HEK293 (cell line): Measurements from ENCODE around the gene THSD4.

Experiments
- CTCF ChIA-PET: fragments of 350-600 bp; formaldehyde crosslinking; extraction: SDS; loops from one replicate; lab custom pipeline; 2021; ENCODE audit warnings: antibody characterized with exemption; lab: Yijun Ruan, JAX
- POLR2A ChIA-PET: fragments of 300-600 bp; formaldehyde crosslinking; extraction: SDS; loops from one replicate; lab custom pipeline; 2020; ENCODE audit warnings: antibody characterized with exemption, inconsistent platforms; lab: Yijun Ruan, JAX
- H3K27ac ChIP-seq: fragments of 200-500 bp; sonication (Bioruptor generic); 2 replicates; pipeline ENCODE4 v1.5.1; 2014; ENCODE audit warnings: low read depth, low read length, control low read depth, inconsistent platforms; ENCODE audit errors: extremely low read depth
- H3K36me3 ChIP-seq, 2 experiments: fragments of 200-500 bp in 1 of 2; sonication (Bioruptor generic) in 1 of 2; 1 replicate in 1 of 2; 2 replicates in 1 of 2; pipeline ENCODE4 v1.5.1; 2014 to 2017; ENCODE audit warnings: inconsistent platforms in 2 of 2, low read length in 2 of 2; ENCODE audit not compliant: control insufficient read depth in 2 of 2, insufficient read depth in 1 of 2
- H3K4me1 ChIP-seq: fragments of 200-500 bp; sonication (Bioruptor generic); 2 replicates; pipeline ENCODE4 v1.5.1; 2014; ENCODE audit warnings: mild to moderate bottlenecking, low read length, inconsistent platforms; ENCODE audit not compliant: control insufficient read depth, insufficient read depth
- H3K4me3 ChIP-seq: 2 replicates; pipeline ENCODE4 v1.5.1; 2011; ENCODE audit warnings: low read depth, mild to moderate bottlenecking, control low read depth, low read length, moderate library complexity
- H3K9me3 ChIP-seq: fragments of 200-500 bp; sonication (Bioruptor generic); 2 replicates; pipeline ENCODE4 v1.5.1; 2014; ENCODE audit warnings: low read depth, low read length, inconsistent platforms; ENCODE audit not compliant: control insufficient read depth, insufficient read depth
- HOXA7 ChIP-seq: sonication (generic); formaldehyde crosslinking; IDR thresholded peaks from 2 replicates; pipeline ENCODE4 v1.8.1; 2022; ENCODE audit warnings: missing genetic modification reagents, borderline replicate concordance
- KLF8 ChIP-seq: fragments of 450-650 bp; formaldehyde crosslinking; IDR thresholded peaks from 2 replicates; pipeline ENCODE4 v1.5.1; 2016; ENCODE audit warnings: missing biosample characterization, missing genetic modification characterization
- PATZ1 ChIP-seq: fragments of 450-650 bp; formaldehyde crosslinking; IDR thresholded peaks from 2 replicates; pipeline ENCODE4 v1.5.1; 2016; ENCODE audit warnings: missing biosample characterization, missing genetic modification characterization
- PRDM2 ChIP-seq: fragments of 450-650 bp; formaldehyde crosslinking; IDR thresholded peaks from 2 replicates; pipeline ENCODE4 v1.5.1; 2016; ENCODE audit warnings: missing biosample characterization, missing genetic modification characterization, borderline replicate concordance
- ZBTB1 ChIP-seq: fragments of 450-650 bp; formaldehyde crosslinking; IDR thresholded peaks from 2 replicates; pipeline ENCODE4 v1.5.1; 2016; ENCODE audit warnings: missing biosample characterization, missing genetic modification characterization
- ZBTB11 ChIP-seq: fragments of 450-650 bp; formaldehyde crosslinking; conservative IDR thresholded peaks from 2 replicates; pipeline ENCODE4 v1.5.1; 2016; ENCODE audit warnings: low read depth, missing biosample characterization, missing genetic modification characterization
- ZFP3 ChIP-seq: fragments of 450-650 bp; formaldehyde crosslinking; IDR thresholded peaks from 2 replicates; pipeline ENCODE4 v1.5.1; 2016; ENCODE audit warnings: low read depth, missing biosample characterization, missing genetic modification characterization
- ZFP69B ChIP-seq: fragments of 450-650 bp; formaldehyde crosslinking; IDR thresholded peaks from 2 replicates; pipeline ENCODE4 v1.5.1; 2016; ENCODE audit warnings: missing biosample characterization, missing genetic modification characterization
- ZIC2 ChIP-seq: fragments of 450-650 bp; formaldehyde crosslinking; IDR thresholded peaks from 2 replicates; pipeline ENCODE4 v1.5.1; 2016; ENCODE audit warnings: missing biosample characterization, missing genetic modification characterization
- ZNF302 ChIP-seq: fragments of 450-650 bp; formaldehyde crosslinking; IDR thresholded peaks from 2 replicates; pipeline ENCODE4 v1.5.1; 2016; ENCODE audit warnings: missing biosample characterization, missing genetic modification characterization, low read depth
- ZNF362 ChIP-seq: fragments of 450-650 bp; formaldehyde crosslinking; IDR thresholded peaks from 2 replicates; pipeline ENCODE4 v1.5.1; 2016; ENCODE audit warnings: missing biosample characterization, missing genetic modification characterization
- ZNF394 ChIP-seq: fragments of 450-650 bp; formaldehyde crosslinking; IDR thresholded peaks from 2 replicates; pipeline ENCODE4 v1.5.1; 2016; ENCODE audit warnings: missing biosample characterization, missing genetic modification characterization, mild to moderate bottlenecking, moderate library complexity, borderline replicate concordance
- ZNF664 ChIP-seq: fragments of 450-650 bp; formaldehyde crosslinking; IDR thresholded peaks from 2 replicates; pipeline ENCODE4 v1.5.1; 2016; ENCODE audit warnings: missing biosample characterization, missing genetic modification characterization
- ZSCAN18 ChIP-seq: fragments of 450-650 bp; formaldehyde crosslinking; IDR thresholded peaks from 2 replicates; pipeline ENCODE4 v1.5.1; 2016; ENCODE audit warnings: missing biosample characterization, missing genetic modification characterization

The THSD4 gene

GRCh38 chr15:71290002-71290401 is 174.7 kb downstream of the THSD4 start:
- CTCF ChIA-PET = interaction anchor here (0.5 kb wide), 1 partner anchor 16 kb away, joined by 4 read pairs; no protein-coding TSS in a partner anchor
- TF ChIP-seq ZNF664 (tag by site-specific recombination) (no peak), ZNF362 (tag by site-specific recombination) (no peak), ZBTB11 (no peak), ZBTB1 (tag by site-specific recombination) (no peak), ZNF302 (tag by site-specific recombination) (no peak), PRDM2 (tag by site-specific recombination) (no peak), ZNF394 (tag by site-specific recombination) (no peak), ZIC2 (tag by site-specific recombination) (peak; percentile 84)
- no peak overlapping the region for H3K4me3 ChIP-seq
- H3K4me1 ChIP-seq = peaks cover 10% of the 10 kb centered on the region
- no peaks in the 10 kb centered on the region for H3K36me3 ChIP-seq
- POLR2A ChIA-PET = interaction anchor here (0.5 kb wide), 1 partner anchor 304 kb away, joined by 4 read pairs; no protein-coding TSS in a partner anchor
- H3K9me3 ChIP-seq = no peaks in the 10 kb centered on the region; the same call in 1 of the 2 replicates
- H3K27ac ChIP-seq = no peak overlapping the region

GRCh38 chr15:71290881-71291635 is 175.8 kb downstream of the THSD4 start:
- Histone ChIP-seq H3K36me3 (no peaks in the 10 kb centered on the region), H3K4me1 (peaks cover 18% of the 10 kb centered on the region), H3K9me3 (no peaks in the 10 kb centered on the region; the same call in 1 of the 2 replicates), H3K4me3 (no peak overlapping the region), H3K27ac (no peak overlapping the region)
- ChIA-PET CTCF (no interaction called here), POLR2A (no interaction called here)
- TF ChIP-seq ZFP3 (no peak), ZFP69B (tag by site-specific recombination) (no peak), HOXA7 (CRISPR knock-in tag) (no peak), PATZ1 (tag by site-specific recombination) (no peak), KLF8 (tag by site-specific recombination) (no peak), ZSCAN18 (tag by site-specific recombination) (no peak)
